ENCODE results near the gene TPR.
A peak's percentile ranks its signal among the peaks of the same experiment; 100 is the strongest.
"Not testable (repeated sequence)": the region's sequence is repeated elsewhere in the genome, so short reads cannot be mapped to it uniquely, and the experiment has no call there.

TPR gene

GRCh38 chr1:186409091-186409490, 34.0 kb upstream of the TPR start:
- WGBS (ENCODE audit: insufficient coverage): no CpG with 5 or more reads among the region's 3 CpGs
- H3K9me3 ChIP-seq (ENCODE audit: control extremely low read depth in 1 of 5, control insufficient read depth in 4 of 5, insufficient read depth in 2 of 5, low read depth in 1 of 5, low read length in 4 of 5): no peaks in the 10 kb centered on the region
- H3K27me3 ChIP-seq (replicated peaks in 2 of 5; ENCODE audit: control insufficient read depth in 4 of 5, insufficient read depth in 5 of 5, low read length in 4 of 5): no peaks in the 10 kb centered on the region
- DNase-seq: peak; percentile 6 to 67 (median 66)
- POLR2A ChIA-PET: no interaction called here
- no peaks in the 10 kb centered on the region for H3K4me1 ChIP-seq (ENCODE audit: control extremely low read depth in 1 of 4, control insufficient read depth in 4 of 4, insufficient read depth in 4 of 4, low read length in 3 of 4)
- H3K36me3 ChIP-seq (ENCODE audit: control insufficient read depth in 4 of 4, insufficient read depth in 4 of 4, low read length in 3 of 4): peaks cover 9 to 39% (median 27%) of the 10 kb centered on the region in 4 experiments
- no peak overlapping the region for H3K27ac ChIP-seq (ENCODE audit: insufficient read depth in 1 of 2, low read depth in 1 of 2, low read length in 2 of 2, poor library complexity in 1 of 2, severe bottlenecking in 2 of 2)
- H3K4me3 ChIP-seq (ENCODE audit: control insufficient read depth in 1 of 7, extremely low read depth in 1 of 7, insufficient read depth in 4 of 7, low read depth in 2 of 7, low read length in 6 of 7): no peak overlapping the region
- CTCF ChIA-PET: interaction anchor here (1.0 kb wide), 1 partner anchor 33 kb away, joined by 3 read pairs; no protein-coding TSS in a partner anchor

GRCh38 chr1:186404454-186405051, 29.5 kb upstream of the TPR start:
- Histone ChIP-seq H3K27ac (ENCODE audit: insufficient read depth in 1 of 2, low read depth in 1 of 2, low read length in 2 of 2, poor library complexity in 1 of 2, severe bottlenecking in 2 of 2) (peak overlapping the region; percentile 27 to 56), H3K9me3 (ENCODE audit: control extremely low read depth in 1 of 5, control insufficient read depth in 4 of 5, insufficient read depth in 2 of 5, low read depth in 1 of 5, low read length in 4 of 5) (no peaks in the 10 kb centered on the region), H3K4me1 (ENCODE audit: control extremely low read depth in 1 of 4, control insufficient read depth in 4 of 4, insufficient read depth in 4 of 4, low read length in 3 of 4) (no peaks in the 10 kb centered on the region), H3K4me3 (ENCODE audit: control insufficient read depth in 1 of 7, extremely low read depth in 1 of 7, insufficient read depth in 4 of 7, low read depth in 2 of 7, low read length in 6 of 7) (no peak overlapping the region), H3K27me3 (replicated peaks in 2 of 5; ENCODE audit: control insufficient read depth in 4 of 5, insufficient read depth in 5 of 5, low read length in 4 of 5) (no peaks in the 10 kb centered on the region), H3K36me3 (ENCODE audit: control insufficient read depth in 4 of 4, insufficient read depth in 4 of 4, low read length in 3 of 4) (peaks cover 9 to 42% (median 25%) of the 10 kb centered on the region in 4 experiments)
- WGBS (ENCODE audit: insufficient coverage): 0% methylated on average over 3 of the region's 5 CpGs
- POLR2A ChIA-PET: interaction anchor here (0.6 kb wide), 1 partner anchor 41 kb away, joined by 3 read pairs; no protein-coding TSS in a partner anchor
- CTCF ChIA-PET: interaction anchor here (0.8 to 1.7 kb wide), 5 partner anchors 15 to 395 kb away, joined by 3 to 4 read pairs (median 3); no protein-coding TSS in a partner anchor
- peak; percentile 82 to 94 (median 92) for DNase-seq

- Histone ChIP-seq H3K27me3 (replicated peaks in 2 of 5; ENCODE audit: control insufficient read depth in 4 of 5, insufficient read depth in 5 of 5, low read length in 4 of 5) (no peaks in the 10 kb centered on the region), H3K9me3 (ENCODE audit: control extremely low read depth in 1 of 5, control insufficient read depth in 4 of 5, insufficient read depth in 2 of 5, low read depth in 1 of 5, low read length in 4 of 5) (no peaks in the 10 kb centered on the region), H3K4me1 (ENCODE audit: control extremely low read depth in 1 of 4, control insufficient read depth in 4 of 4, insufficient read depth in 4 of 4, low read length in 3 of 4) (no peaks in the 10 kb centered on the region), H3K27ac (ENCODE audit: insufficient read depth in 1 of 2, low read depth in 1 of 2, low read length in 2 of 2, poor library complexity in 1 of 2, severe bottlenecking in 2 of 2) (no peak overlapping the region), H3K4me3 (ENCODE audit: control insufficient read depth in 1 of 7, extremely low read depth in 1 of 7, insufficient read depth in 4 of 7, low read depth in 2 of 7, low read length in 6 of 7) (no peak overlapping the region), H3K36me3 (ENCODE audit: control insufficient read depth in 4 of 4, insufficient read depth in 4 of 4, low read length in 3 of 4) (peaks cover 11 to 47% (median 25%) of the 10 kb centered on the region in 4 experiments)
- CTCF ChIA-PET: interaction anchor here (0.8 to 1.6 kb wide), 4 partner anchors 20 to 396 kb away, joined by 3 to 4 read pairs (median 3); no protein-coding TSS in a partner anchor
- POLR2A ChIA-PET: interaction anchor here (0.6 kb wide), 1 partner anchor 40 kb away, joined by 3 read pairs; no protein-coding TSS in a partner anchor
- no peak for DNase-seq
These were observed 28.6 kb upstream of the TPR start for GRCh38 chr1:186403632-186404031.

- DNase-seq; H3K9me3 ChIP-seq (ENCODE audit: control extremely low read depth in 1 of 5, control insufficient read depth in 4 of 5, insufficient read depth in 2 of 5, low read depth in 1 of 5, low read length in 4 of 5); H3K4me1 ChIP-seq (ENCODE audit: control extremely low read depth in 1 of 4, control insufficient read depth in 4 of 4, insufficient read depth in 4 of 4, low read length in 3 of 4); H3K4me3 ChIP-seq (ENCODE audit: control insufficient read depth in 1 of 7, extremely low read depth in 1 of 7, insufficient read depth in 4 of 7, low read depth in 2 of 7, low read length in 6 of 7); POLR2A ChIA-PET; H3K27ac ChIP-seq (ENCODE audit: insufficient read depth in 1 of 2, low read depth in 1 of 2, low read length in 2 of 2, poor library complexity in 1 of 2, severe bottlenecking in 2 of 2); CTCF ChIA-PET; H3K27me3 ChIP-seq (replicated peaks in 2 of 5; ENCODE audit: control insufficient read depth in 4 of 5, insufficient read depth in 5 of 5, low read length in 4 of 5): not testable (repeated sequence)
- peaks cover 9 to 42% (median 25%) of the 10 kb centered on the region in 4 experiments for H3K36me3 ChIP-seq (ENCODE audit: control insufficient read depth in 4 of 4, insufficient read depth in 4 of 4, low read length in 3 of 4)
- WGBS (ENCODE audit: insufficient coverage): 100% methylated on average over 2 of the region's 2 CpGs
These were observed 26.4 kb upstream of the TPR start for GRCh38 chr1:186401446-186401845.

GRCh38 chr1:186392711-186393110, 17.7 kb upstream of the TPR start:
- H3K9me3 ChIP-seq (ENCODE audit: control extremely low read depth in 1 of 5, control insufficient read depth in 4 of 5, insufficient read depth in 2 of 5, low read depth in 1 of 5, low read length in 4 of 5); H3K27ac ChIP-seq (ENCODE audit: insufficient read depth in 1 of 2, low read depth in 1 of 2, low read length in 2 of 2, poor library complexity in 1 of 2, severe bottlenecking in 2 of 2); POLR2A ChIA-PET; H3K4me1 ChIP-seq (ENCODE audit: control extremely low read depth in 1 of 4, control insufficient read depth in 4 of 4, insufficient read depth in 4 of 4, low read length in 3 of 4); H3K4me3 ChIP-seq (ENCODE audit: control insufficient read depth in 1 of 7, extremely low read depth in 1 of 7, insufficient read depth in 4 of 7, low read depth in 2 of 7, low read length in 6 of 7); DNase-seq; H3K27me3 ChIP-seq (replicated peaks in 2 of 5; ENCODE audit: control insufficient read depth in 4 of 5, insufficient read depth in 5 of 5, low read length in 4 of 5): not testable (repeated sequence)
- H3K36me3 ChIP-seq (ENCODE audit: control insufficient read depth in 4 of 4, insufficient read depth in 4 of 4, low read length in 3 of 4): peaks cover 16 to 69% (median 40%) of the 10 kb centered on the region in 4 experiments
- CTCF ChIA-PET: interaction anchor here (1.1 kb wide), 1 partner anchor 8 kb away, joined by 5 read pairs; no protein-coding TSS in a partner anchor
- 94% methylated on average over 3 of the region's 6 CpGs for WGBS (ENCODE audit: insufficient coverage)

- Histone ChIP-seq H3K4me3 (ENCODE audit: control insufficient read depth in 1 of 7, extremely low read depth in 1 of 7, insufficient read depth in 4 of 7, low read depth in 2 of 7, low read length in 6 of 7) (no peak overlapping the region), H3K4me1 (ENCODE audit: control extremely low read depth in 1 of 4, control insufficient read depth in 4 of 4, insufficient read depth in 4 of 4, low read length in 3 of 4) (no peaks in the 10 kb centered on the region), H3K27ac (ENCODE audit: insufficient read depth in 1 of 2, low read depth in 1 of 2, low read length in 2 of 2, poor library complexity in 1 of 2, severe bottlenecking in 2 of 2) (no peak overlapping the region), H3K27me3 (replicated peaks in 2 of 5; ENCODE audit: control insufficient read depth in 4 of 5, insufficient read depth in 5 of 5, low read length in 4 of 5) (no peaks in the 10 kb centered on the region), H3K9me3 (ENCODE audit: control extremely low read depth in 1 of 5, control insufficient read depth in 4 of 5, insufficient read depth in 2 of 5, low read depth in 1 of 5, low read length in 4 of 5) (no peaks in the 10 kb centered on the region), H3K36me3 (ENCODE audit: control insufficient read depth in 4 of 4, insufficient read depth in 4 of 4, low read length in 3 of 4) (peaks cover 17 to 66% (median 39%) of the 10 kb centered on the region in 4 experiments)
- POLR2A ChIA-PET: no interaction called here
- CTCF ChIA-PET: no interaction called here
- no CpG with 5 or more reads among the region's 4 CpGs for WGBS (ENCODE audit: insufficient coverage)
- peak in 1 of 3 donors; percentile 7 for DNase-seq
These were observed 16.8 kb upstream of the TPR start for GRCh38 chr1:186391841-186392240.

- no peak overlapping the region for H3K27ac ChIP-seq (ENCODE audit: insufficient read depth in 1 of 2, low read depth in 1 of 2, low read length in 2 of 2, poor library complexity in 1 of 2, severe bottlenecking in 2 of 2)
- ChIA-PET POLR2A (no interaction called here), CTCF (interaction anchor here (1.0 kb wide), 1 partner anchor 15 kb away, joined by 3 read pairs; no protein-coding TSS in a partner anchor)
- no peak for DNase-seq
- H3K9me3 ChIP-seq (ENCODE audit: control extremely low read depth in 1 of 5, control insufficient read depth in 4 of 5, insufficient read depth in 2 of 5, low read depth in 1 of 5, low read length in 4 of 5): no peaks in the 10 kb centered on the region
- WGBS (ENCODE audit: insufficient coverage): no CpG with 5 or more reads among the region's 1 CpG
- peaks cover 19 to 65% (median 36%) of the 10 kb centered on the region in 4 experiments for H3K36me3 ChIP-seq (ENCODE audit: control insufficient read depth in 4 of 4, insufficient read depth in 4 of 4, low read length in 3 of 4)
- H3K4me1 ChIP-seq (ENCODE audit: control extremely low read depth in 1 of 4, control insufficient read depth in 4 of 4, insufficient read depth in 4 of 4, low read length in 3 of 4): no peaks in the 10 kb centered on the region
- H3K27me3 ChIP-seq (replicated peaks in 2 of 5; ENCODE audit: control insufficient read depth in 4 of 5, insufficient read depth in 5 of 5, low read length in 4 of 5): no peaks in the 10 kb centered on the region
- no peak overlapping the region for H3K4me3 ChIP-seq (ENCODE audit: control insufficient read depth in 1 of 7, extremely low read depth in 1 of 7, insufficient read depth in 4 of 7, low read depth in 2 of 7, low read length in 6 of 7)
These were observed 15.9 kb upstream of the TPR start for GRCh38 chr1:186390925-186391324.

All from common myeloid progenitor, CD34-positive (primary cell).